Muscle of leg (tissue), 11 donors: ENCODE data around the gene KLK3. TPM values are rescaled to one million over a fixed set of nuclear protein-coding genes. Genes with fewer than 3 reads are reported as not detected.
A peak's percentile ranks its signal among the peaks of the same experiment; 100 is the strongest.
"Not testable (repeated sequence)": the region's sequence is repeated elsewhere in the genome, so short reads cannot be mapped to it uniquely, and the experiment has no call there.

ENCODE experiments used
- DNase-seq: peaks from one replicate; pipeline ENCODE4 v3.0.0; 2013
- H3K27ac ChIP-seq: one replicate; pipeline ENCODE4 v1.5.1; 2013; ENCODE audit warnings: mild to moderate bottlenecking, low read length, control low read depth
- H3K27me3 ChIP-seq: one replicate; pipeline ENCODE4 v1.6.1; 2013; ENCODE audit warnings: low read length; ENCODE audit not compliant: control insufficient read depth, insufficient read depth
- H3K36me3 ChIP-seq: one replicate; pipeline ENCODE4 v1.6.1; 2013; ENCODE audit warnings: low read length; ENCODE audit not compliant: control insufficient read depth, insufficient read depth
- H3K4me1 ChIP-seq: one replicate; pipeline ENCODE4 v1.6.1; 2013; ENCODE audit warnings: low read length; ENCODE audit not compliant: control insufficient read depth, insufficient read depth
- H3K4me3 ChIP-seq: one replicate; pipeline ENCODE4 v1.5.1; 2013; ENCODE audit warnings: low read length, control low read depth
- H3K9me3 ChIP-seq: replicated peaks from 2 replicates; pipeline ENCODE4 v1.6.1; 2013; ENCODE audit warnings: low read depth, low read length; ENCODE audit not compliant: control insufficient read depth
- WGBS: methylation state at CpG from one replicate; pipeline ENCODE4 v1.1.5; 2013; ENCODE audit warnings: missing lambda C conversion rate; ENCODE audit not compliant: insufficient coverage; 5-methylcytosine and 5-hydroxymethylcytosine counted together
- polyA plus RNA-seq, 8 donors: library from polyadenylated mRNA; unstranded; fragments of 120-200 nt; gene quantifications; one replicate each; pipeline versions ENCODE4 v1.2.1 to v1.2.3, GENCODE V29; 2013; ENCODE audit warnings: inconsistent platforms in 1 of 8, low replicate concordance in 1 of 8; ENCODE audit not compliant: insufficient read length in 8 of 8, insufficient read depth in 1 of 8
- total RNA-seq: library from RNA; stranded (reverse); fragments of 120-200 nt; gene quantifications from one replicate; pipeline ENCODE4 v1.2.4, GENCODE V29; 2013

The KLK3 gene
- total and polyA plus RNA-seq, 9 donors, result not detected

GRCh38 chr19:50878851-50879250 lies 24.1 kb downstream of the KLK3 start:
- H3K27ac ChIP-seq, result no peak overlapping the region
- no peaks in the 10 kb centered on the region for H3K9me3 ChIP-seq
- H3K4me3 ChIP-seq, result no peak overlapping the region
- peaks cover 4% of the 10 kb centered on the region for H3K4me1 ChIP-seq
- no peaks in the 10 kb centered on the region for H3K36me3 ChIP-seq
- DNase-seq, result no peak
- 40% methylated on average over 2 of the region's 5 CpGs for WGBS
- peaks cover 2% of the 10 kb centered on the region for H3K27me3 ChIP-seq

DNA sequence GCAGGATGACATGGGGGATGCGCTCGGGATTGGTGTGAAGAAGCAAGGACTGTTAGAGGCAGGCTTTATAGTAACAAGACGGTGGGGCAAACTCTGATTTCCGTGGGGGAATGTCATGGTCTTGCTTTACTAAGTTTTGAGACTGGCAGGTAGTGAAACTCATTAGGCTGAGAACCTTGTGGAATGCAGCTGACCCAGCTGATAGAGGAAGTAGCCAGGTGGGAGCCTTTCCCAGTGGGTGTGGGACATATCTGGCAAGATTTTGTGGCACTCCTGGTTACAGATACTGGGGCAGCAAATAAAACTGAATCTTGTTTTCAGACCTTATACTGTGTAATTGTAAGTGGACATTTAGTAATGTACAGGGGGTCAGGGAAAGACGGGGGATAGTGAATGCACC lies 25.5 kb downstream of the KLK3 start:
- H3K4me3 ChIP-seq, result no peak overlapping the region
- H3K4me1 ChIP-seq, result peaks cover 4% of the 10 kb centered on the region
- no peak overlapping the region for H3K27ac ChIP-seq
- no peaks in the 10 kb centered on the region for H3K9me3 ChIP-seq
- H3K36me3 ChIP-seq, result no peaks in the 10 kb centered on the region
- DNase-seq, result no peak
- WGBS, result 54% methylated on average over 4 of the region's 5 CpGs
- H3K27me3 ChIP-seq, result peaks cover 2% of the 10 kb centered on the region

DNA sequence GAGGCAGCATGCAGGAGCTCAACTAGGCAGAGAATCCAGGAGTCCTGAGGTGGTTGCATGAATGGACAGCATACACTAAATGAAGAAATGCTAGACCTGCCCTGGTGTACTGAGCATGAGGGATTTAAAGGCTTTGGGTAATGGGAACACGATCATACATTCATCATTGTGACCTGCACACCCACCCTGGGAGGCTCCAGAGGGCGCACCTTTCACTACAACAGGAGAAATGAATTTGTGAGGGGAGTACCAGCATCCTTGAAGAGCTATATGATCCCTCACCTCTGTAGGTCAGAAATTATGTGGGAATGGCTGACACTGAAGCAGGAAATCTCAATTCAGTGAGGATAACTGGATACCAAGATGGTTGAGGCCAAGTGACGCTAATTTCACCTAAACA lies 27.5 kb downstream of the KLK3 start:
- no peaks in the 10 kb centered on the region for H3K4me1 ChIP-seq
- no peak overlapping the region for H3K27ac ChIP-seq
- no CpG with 5 or more reads among the region's 3 CpGs for WGBS
- no peak for DNase-seq
- H3K4me3 ChIP-seq, result no peak overlapping the region
- H3K36me3 ChIP-seq, result no peaks in the 10 kb centered on the region
- H3K9me3 ChIP-seq, result no peaks in the 10 kb centered on the region
- peaks cover 2% of the 10 kb centered on the region for H3K27me3 ChIP-seq

DNA sequence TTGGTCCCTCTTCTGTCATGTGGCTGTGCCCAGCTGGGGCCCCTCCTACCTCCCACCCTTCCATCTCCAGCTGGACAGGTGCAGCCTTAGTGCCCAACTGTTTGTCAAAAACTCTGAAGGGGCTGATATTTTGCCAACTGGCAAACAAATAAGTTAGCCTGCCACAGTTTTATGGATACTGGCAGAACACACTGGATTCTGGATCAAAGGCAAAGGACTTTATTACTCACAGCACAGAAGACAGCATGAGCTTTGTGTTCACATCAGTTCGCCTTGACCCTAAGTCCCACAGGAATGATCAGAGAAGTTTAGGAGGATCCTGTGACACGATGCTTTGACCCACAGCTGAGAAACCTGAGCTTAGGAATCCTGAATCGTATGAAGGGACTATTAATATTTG lies 34.9 kb downstream of the KLK3 start:
- Histone ChIP-seq H3K27me3 (no peaks in the 10 kb centered on the region), H3K27ac (no peak overlapping the region), H3K36me3 (no peaks in the 10 kb centered on the region), H3K4me1 (peaks cover 5% of the 10 kb centered on the region), H3K9me3 (no peaks in the 10 kb centered on the region), H3K4me3 (no peak overlapping the region)
- DNase-seq, result peak; percentile 19
- WGBS, result 17% methylated on average over 1 of the region's 3 CpGs

DNA sequence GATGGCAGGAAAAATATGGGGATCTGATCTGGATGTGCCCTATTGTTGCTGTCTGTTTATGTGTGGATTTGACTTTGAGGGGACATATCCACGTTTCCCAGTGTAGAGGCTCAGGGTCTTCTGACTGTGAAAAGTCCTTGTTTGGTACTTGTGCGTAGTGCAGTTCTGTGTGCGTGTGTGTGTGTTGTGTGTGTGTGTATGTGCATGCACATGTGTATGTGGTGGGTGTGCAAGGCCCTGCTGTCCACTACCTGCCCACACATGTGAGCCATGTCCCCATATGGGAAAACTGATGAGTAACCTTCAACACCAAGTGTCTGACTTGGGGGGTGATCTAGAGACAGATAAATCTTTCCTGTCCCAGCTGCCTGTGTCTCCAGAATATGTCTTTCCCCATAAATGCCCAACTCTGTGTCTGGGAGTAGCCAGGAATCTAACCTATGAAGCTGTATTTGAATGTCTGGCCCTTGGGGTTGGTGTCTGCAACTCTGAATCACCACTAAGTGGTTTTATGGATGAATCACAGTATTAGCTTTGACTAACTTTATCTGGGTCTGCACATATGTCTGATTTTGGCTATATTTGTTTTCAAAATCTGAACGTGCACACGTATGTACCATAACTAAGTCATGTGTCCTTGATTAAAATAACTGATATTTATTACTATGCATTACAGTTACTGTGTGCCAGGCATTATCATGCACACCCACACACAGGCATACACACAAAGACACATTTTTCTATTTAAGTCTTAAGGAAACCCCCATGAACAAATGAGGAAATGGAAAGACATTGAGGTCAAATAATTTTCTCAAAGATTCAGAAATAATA lies 35.9 kb downstream of the KLK3 start:
- WGBS, result 17% methylated on average over 1 of the region's 5 CpGs
- Histone ChIP-seq H3K4me1 (peaks cover 5% of the 10 kb centered on the region), H3K27me3 (no peaks in the 10 kb centered on the region), H3K36me3 (no peaks in the 10 kb centered on the region), H3K9me3 (no peaks in the 10 kb centered on the region), H3K4me3 (no peak overlapping the region), H3K27ac (no peak overlapping the region)
- DNase-seq, result no peak

DNA sequence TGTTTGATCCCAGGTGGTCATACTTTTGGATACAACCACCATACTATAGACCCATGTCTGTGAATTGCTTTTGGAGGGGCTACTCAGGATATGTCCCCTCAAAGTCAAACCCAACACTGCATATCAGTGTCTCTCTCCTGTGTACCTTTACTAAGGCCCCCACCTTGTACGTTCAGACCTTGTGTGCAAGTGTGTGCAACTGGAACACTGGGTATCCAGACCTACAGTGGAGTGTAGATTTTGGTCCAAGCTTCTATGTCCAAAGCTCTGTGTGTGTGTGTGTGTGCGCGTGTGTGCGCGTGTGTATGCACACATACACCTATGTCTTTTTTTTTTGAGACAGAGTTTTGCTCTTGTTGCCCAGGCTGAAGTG lies 36.5 kb downstream of the KLK3 start:
- 100% methylated on average over 2 of the region's 5 CpGs for WGBS
- Histone ChIP-seq H3K36me3 (no peaks in the 10 kb centered on the region), H3K4me1 (peaks cover 5% of the 10 kb centered on the region), H3K4me3 (no peak overlapping the region), H3K27ac (no peak overlapping the region), H3K9me3 (no peaks in the 10 kb centered on the region), H3K27me3 (no peaks in the 10 kb centered on the region)
- no peak for DNase-seq

DNA sequence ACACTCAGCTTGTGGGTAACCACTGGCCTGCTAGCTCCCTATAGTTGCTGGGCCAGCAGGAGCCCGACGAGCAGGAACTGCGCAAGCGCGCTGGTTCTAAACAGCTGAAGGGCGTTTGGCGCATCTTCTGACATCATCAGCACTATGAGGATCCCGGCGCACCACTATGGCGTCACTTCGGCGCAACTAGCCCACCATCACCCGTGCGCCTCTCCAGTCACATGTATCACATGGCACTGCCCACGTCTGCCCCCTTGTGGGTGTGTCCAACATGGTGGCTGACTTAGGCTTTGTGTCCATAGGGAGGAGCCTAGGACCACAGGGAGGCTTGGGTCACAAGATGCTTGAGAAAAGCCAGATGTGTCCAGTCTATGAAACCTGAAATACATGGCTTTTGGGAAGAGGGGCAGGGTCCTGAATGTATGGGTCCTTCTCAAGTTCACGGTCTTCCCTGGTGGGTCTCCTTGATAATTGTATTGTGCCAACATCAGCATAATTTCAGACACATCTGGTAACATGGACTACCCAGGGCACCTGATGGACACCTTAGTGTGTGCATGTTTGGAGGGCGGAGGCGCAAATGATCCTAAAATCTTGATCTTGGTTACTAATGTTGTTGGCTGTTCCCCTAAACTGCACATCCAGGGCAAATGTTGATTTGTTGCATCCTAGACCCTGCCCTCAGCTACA lies 38.5 kb downstream of the KLK3 start:
- Histone ChIP-seq H3K4me1 (peaks cover 5% of the 10 kb centered on the region), H3K36me3 (no peaks in the 10 kb centered on the region), H3K9me3 (no peaks in the 10 kb centered on the region), H3K27me3 (no peaks in the 10 kb centered on the region), H3K27ac (no peak overlapping the region), H3K4me3 (no peak overlapping the region)
- 96% methylated on average over 8 of the region's 18 CpGs for WGBS
- DNase-seq, result no peak

DNA sequence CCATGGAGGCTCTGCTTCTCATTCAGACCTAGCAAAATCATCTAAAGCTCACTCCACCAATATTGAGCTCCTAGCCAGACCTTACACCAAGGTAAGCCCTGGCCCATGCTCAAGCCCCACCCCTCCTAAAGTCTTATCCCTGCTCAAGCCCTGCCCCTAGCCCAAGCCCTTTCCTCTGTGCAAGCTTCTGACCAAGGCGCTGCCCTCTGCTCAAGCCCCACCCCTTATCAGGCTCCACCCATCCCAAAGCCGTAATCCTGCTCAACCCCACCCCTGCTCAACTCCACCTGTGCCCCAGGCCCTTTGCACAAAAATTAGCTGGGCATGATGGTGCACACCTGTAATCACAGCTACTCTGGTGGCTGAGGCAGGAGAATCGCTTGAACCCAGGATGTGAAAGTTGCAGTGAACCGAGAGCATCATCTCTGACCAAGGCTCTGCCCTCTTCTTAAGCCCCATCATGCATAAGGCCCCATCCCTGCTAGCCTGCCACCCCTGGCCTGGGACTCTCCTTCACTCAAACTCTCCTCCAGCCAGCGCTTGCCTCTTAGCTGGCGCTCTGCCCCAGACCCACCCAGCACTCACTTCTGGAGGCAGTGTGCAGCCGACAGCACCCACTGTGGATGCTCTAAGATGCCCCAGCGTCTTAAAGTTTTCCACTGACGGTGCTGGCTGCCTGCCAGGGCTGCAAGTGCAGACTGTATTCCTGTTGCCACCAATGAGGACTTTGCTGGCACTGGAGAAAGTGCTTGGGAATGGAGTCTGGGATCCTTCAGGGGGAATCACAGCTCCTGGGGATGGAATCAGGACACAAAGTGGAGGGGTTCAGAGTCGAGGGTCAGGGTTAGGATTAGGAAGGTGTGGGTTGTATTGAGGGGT lies 40.0 kb downstream of the KLK3 start:
- no peak overlapping the region for H3K27ac ChIP-seq
- no peaks in the 10 kb centered on the region for H3K36me3 ChIP-seq
- no peaks in the 10 kb centered on the region for H3K27me3 ChIP-seq
- no peak for DNase-seq
- H3K4me3 ChIP-seq, result no peak overlapping the region
- H3K4me1 ChIP-seq, result peaks cover 4% of the 10 kb centered on the region
- no peaks in the 10 kb centered on the region for H3K9me3 ChIP-seq
- 65% methylated on average over 10 of the region's 10 CpGs for WGBS

DNA sequence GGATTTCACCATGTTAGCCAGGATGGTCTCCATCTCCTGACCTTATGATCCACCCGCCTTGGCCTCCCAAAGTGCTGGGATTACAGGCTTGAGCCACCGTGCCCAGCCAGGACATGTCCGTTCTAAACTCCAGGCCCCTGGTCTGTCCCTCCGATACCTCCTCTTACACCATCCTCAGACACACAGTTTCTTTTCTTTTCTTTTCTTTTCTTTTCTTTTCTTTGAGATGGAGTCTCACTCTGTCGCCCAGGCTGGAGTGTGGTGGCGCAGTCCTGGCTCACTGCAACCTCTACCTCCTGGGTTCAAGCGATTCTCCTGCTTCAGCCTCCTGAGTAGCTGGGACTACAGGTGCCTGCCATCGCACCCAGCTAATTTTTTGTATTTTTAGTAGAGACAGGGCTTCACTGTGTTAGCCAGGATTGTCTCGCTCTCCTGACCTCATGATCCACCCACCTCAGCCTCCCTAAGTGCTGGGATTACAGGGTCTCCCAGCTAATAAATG lies 41.4 kb downstream of the KLK3 start:
- not testable (repeated sequence) for H3K4me3 ChIP-seq, H3K27ac ChIP-seq, H3K9me3 ChIP-seq, H3K27me3 ChIP-seq, H3K4me1 ChIP-seq, DNase-seq, H3K36me3 ChIP-seq
- WGBS, result 69% methylated on average over 7 of the region's 9 CpGs
